HEK293 (cell line): Measurements from ENCODE around the gene STRN4.
A peak's percentile ranks its signal among the peaks of the same experiment; 100 is the strongest.

ENCODE experiments used
- TCF7L2 ChIP-seq: IDR thresholded peaks from 2 replicates; pipeline ENCODE4 v1.6.1; 2011; ENCODE audit warnings: low read depth, mild to moderate bottlenecking, inconsistent platforms, low read length, moderate library complexity, borderline replicate concordance
- YY2 ChIP-seq: fragments of 450-650 bp; formaldehyde crosslinking; IDR thresholded peaks from 2 replicates; pipeline ENCODE4 v1.5.1; 2016; ENCODE audit warnings: missing biosample characterization, missing genetic modification characterization
- ZBTB17 ChIP-seq: fragments of 450-650 bp; formaldehyde crosslinking; IDR thresholded peaks from 2 replicates; pipeline ENCODE4 v1.5.1; 2016; ENCODE audit warnings: missing biosample characterization, missing genetic modification characterization
- ZEB2 ChIP-seq: fragments of 450-650 bp; formaldehyde crosslinking; IDR thresholded peaks from 2 replicates; pipeline ENCODE4 v1.5.1; 2016; ENCODE audit warnings: missing biosample characterization, missing genetic modification characterization
- ZNF169 ChIP-seq: fragments of 450-650 bp; formaldehyde crosslinking; IDR thresholded peaks from 2 replicates; pipeline ENCODE4 v1.5.1; 2016; ENCODE audit warnings: missing biosample characterization, missing genetic modification characterization
- ZNF19 ChIP-seq: fragments of 450-650 bp; formaldehyde crosslinking; IDR thresholded peaks from 2 replicates; pipeline ENCODE4; 2016; ENCODE audit warnings: missing biosample characterization, missing genetic modification characterization, low read depth
- ZNF2 ChIP-seq: fragments of 450-650 bp; formaldehyde crosslinking; IDR thresholded peaks from 2 replicates; pipeline ENCODE4 v1.5.1; 2016; ENCODE audit warnings: missing biosample characterization, missing genetic modification characterization
- ZNF274 ChIP-seq, 2 experiments: fragments of 200-500 bp in 1 of 2; fragments of 450-650 bp in 1 of 2; sonication (Bioruptor generic) in 1 of 2; formaldehyde crosslinking in 1 of 2; IDR thresholded peaks; 2 replicates each; pipeline versions ENCODE4 v1.5.1 to v1.6.1; 2014 to 2016; ENCODE audit warnings: borderline replicate concordance in 1 of 2, inconsistent platforms in 1 of 2, low read length in 1 of 2, missing biosample characterization in 1 of 2, missing genetic modification characterization in 1 of 2
- ZNF350 ChIP-seq: fragments of 450-650 bp; formaldehyde crosslinking; IDR thresholded peaks from 2 replicates; pipeline ENCODE4 v1.5.0; 2017; ENCODE audit warnings: missing biosample characterization, mild to moderate bottlenecking, missing genetic modification characterization
- ZNF416 ChIP-seq: fragments of 450-650 bp; formaldehyde crosslinking; IDR thresholded peaks from 2 replicates; pipeline ENCODE4 v1.5.1; 2016; ENCODE audit warnings: missing biosample characterization, missing genetic modification characterization
- ZNF561 ChIP-seq: fragments of 450-650 bp; IDR thresholded peaks from 2 replicates; pipeline ENCODE4 v1.5.1; 2018; ENCODE audit warnings: missing biosample characterization, missing genetic modification characterization, borderline replicate concordance
- ZNF596 ChIP-seq: fragments of 450-650 bp; IDR thresholded peaks from 2 replicates; pipeline ENCODE4 v1.5.0; 2018; ENCODE audit warnings: missing biosample characterization, mild to moderate bottlenecking, missing genetic modification characterization, moderate library complexity
- ZNF610 ChIP-seq: fragments of 450-650 bp; formaldehyde crosslinking; IDR thresholded peaks from 2 replicates; pipeline ENCODE4 v1.5.1; 2016; ENCODE audit warnings: missing biosample characterization, missing genetic modification characterization, borderline replicate concordance
- ZNF623 ChIP-seq: fragments of 450-650 bp; formaldehyde crosslinking; IDR thresholded peaks from 2 replicates; pipeline ENCODE4 v1.5.1; 2016; ENCODE audit warnings: missing biosample characterization, missing genetic modification characterization
- ZNF664 ChIP-seq: fragments of 450-650 bp; formaldehyde crosslinking; IDR thresholded peaks from 2 replicates; pipeline ENCODE4 v1.5.1; 2016; ENCODE audit warnings: missing biosample characterization, missing genetic modification characterization
- ZNF76 ChIP-seq: fragments of 450-650 bp; formaldehyde crosslinking; IDR thresholded peaks from 2 replicates; pipeline ENCODE4; 2016; ENCODE audit warnings: low read depth, missing biosample characterization, missing genetic modification characterization, borderline replicate concordance
- ZNF768 ChIP-seq: fragments of 450-650 bp; formaldehyde crosslinking; IDR thresholded peaks from 2 replicates; pipeline ENCODE4 v1.5.1; 2018; ENCODE audit warnings: missing biosample characterization, mild to moderate bottlenecking, missing genetic modification characterization
- ZNF777 ChIP-seq: fragments of 450-650 bp; formaldehyde crosslinking; IDR thresholded peaks from 2 replicates; pipeline ENCODE4 v1.5.1; 2017; ENCODE audit warnings: missing biosample characterization, missing genetic modification characterization, borderline replicate concordance
- ZNF843 ChIP-seq: fragments of 450-650 bp; formaldehyde crosslinking; IDR thresholded peaks from 2 replicates; pipeline ENCODE4 v1.5.1; 2016; ENCODE audit warnings: missing biosample characterization, missing genetic modification characterization
- ZSCAN30 ChIP-seq: fragments of 450-650 bp; IDR thresholded peaks from 2 replicates; pipeline ENCODE4 v1.5.1; 2018; ENCODE audit warnings: missing biosample characterization, mild to moderate bottlenecking, missing genetic modification characterization, moderate library complexity
- TF ChIP-seq, protein P1 (sequence below): fragments of 450-650 bp; formaldehyde crosslinking; conservative IDR thresholded peaks from 2 replicates; pipeline ENCODE4 v1.5.1; 2016; ENCODE audit warnings: low read depth, missing biosample characterization, missing genetic modification characterization
- TF ChIP-seq, protein P2 (sequence below): fragments of 450-650 bp; formaldehyde crosslinking; IDR thresholded peaks from 2 replicates; pipeline ENCODE4 v1.5.1; 2016; ENCODE audit warnings: missing biosample characterization, missing genetic modification characterization
- TF ChIP-seq, protein P3 (sequence below): fragments of 450-650 bp; formaldehyde crosslinking; IDR thresholded peaks from 2 replicates; pipeline ENCODE4 v1.5.1; 2016; ENCODE audit warnings: missing biosample characterization, missing genetic modification characterization
- TF ChIP-seq, protein P4 (sequence below): fragments of 450-650 bp; formaldehyde crosslinking; IDR thresholded peaks from 2 replicates; pipeline ENCODE4 v1.5.1; 2017; ENCODE audit warnings: missing biosample characterization, missing genetic modification characterization
- TF ChIP-seq, protein P5 (sequence below): fragments of 450-650 bp; formaldehyde crosslinking; IDR thresholded peaks from 2 replicates; pipeline ENCODE4 v1.5.0; 2017; ENCODE audit warnings: missing biosample characterization, missing genetic modification characterization, borderline replicate concordance

The STRN4 gene

DNA sequence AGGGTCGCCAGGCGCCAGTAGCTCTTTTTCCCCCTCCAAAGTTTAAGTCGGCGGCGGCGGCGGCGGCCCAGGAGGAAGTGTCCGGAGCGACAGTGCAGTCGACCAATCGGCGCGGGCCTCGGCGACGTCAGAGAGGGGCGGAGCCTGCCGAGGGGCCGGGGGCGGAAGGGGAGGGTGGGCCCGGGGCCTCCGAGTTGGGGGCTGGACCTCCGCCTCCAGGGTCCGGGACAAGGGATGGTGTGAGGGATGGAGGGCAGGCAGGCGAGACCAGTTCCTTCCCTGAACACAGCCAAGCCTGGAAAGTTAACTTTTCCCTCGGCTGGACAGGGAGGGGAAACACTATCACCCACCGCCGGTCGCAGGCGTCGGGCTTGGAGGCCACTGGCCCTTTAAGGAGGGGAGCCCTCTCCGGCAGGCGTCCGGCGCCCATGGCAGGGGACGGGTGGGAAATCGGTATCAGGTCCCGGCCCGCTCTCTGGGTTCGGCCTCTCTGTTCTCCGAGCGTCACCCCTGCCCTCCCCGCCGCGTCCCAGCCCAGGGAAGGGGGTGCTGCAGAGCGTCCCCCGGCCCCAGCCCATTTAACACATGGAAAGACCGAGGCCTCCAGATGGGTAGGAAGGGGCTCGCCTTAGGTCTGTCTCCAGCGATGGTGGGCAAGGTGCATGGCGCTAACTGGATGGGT, 29.1 kb downstream of the STRN4 start, which contains the start of gene PRKD2 (continued):
- TF ChIP-seq, protein P1, sequence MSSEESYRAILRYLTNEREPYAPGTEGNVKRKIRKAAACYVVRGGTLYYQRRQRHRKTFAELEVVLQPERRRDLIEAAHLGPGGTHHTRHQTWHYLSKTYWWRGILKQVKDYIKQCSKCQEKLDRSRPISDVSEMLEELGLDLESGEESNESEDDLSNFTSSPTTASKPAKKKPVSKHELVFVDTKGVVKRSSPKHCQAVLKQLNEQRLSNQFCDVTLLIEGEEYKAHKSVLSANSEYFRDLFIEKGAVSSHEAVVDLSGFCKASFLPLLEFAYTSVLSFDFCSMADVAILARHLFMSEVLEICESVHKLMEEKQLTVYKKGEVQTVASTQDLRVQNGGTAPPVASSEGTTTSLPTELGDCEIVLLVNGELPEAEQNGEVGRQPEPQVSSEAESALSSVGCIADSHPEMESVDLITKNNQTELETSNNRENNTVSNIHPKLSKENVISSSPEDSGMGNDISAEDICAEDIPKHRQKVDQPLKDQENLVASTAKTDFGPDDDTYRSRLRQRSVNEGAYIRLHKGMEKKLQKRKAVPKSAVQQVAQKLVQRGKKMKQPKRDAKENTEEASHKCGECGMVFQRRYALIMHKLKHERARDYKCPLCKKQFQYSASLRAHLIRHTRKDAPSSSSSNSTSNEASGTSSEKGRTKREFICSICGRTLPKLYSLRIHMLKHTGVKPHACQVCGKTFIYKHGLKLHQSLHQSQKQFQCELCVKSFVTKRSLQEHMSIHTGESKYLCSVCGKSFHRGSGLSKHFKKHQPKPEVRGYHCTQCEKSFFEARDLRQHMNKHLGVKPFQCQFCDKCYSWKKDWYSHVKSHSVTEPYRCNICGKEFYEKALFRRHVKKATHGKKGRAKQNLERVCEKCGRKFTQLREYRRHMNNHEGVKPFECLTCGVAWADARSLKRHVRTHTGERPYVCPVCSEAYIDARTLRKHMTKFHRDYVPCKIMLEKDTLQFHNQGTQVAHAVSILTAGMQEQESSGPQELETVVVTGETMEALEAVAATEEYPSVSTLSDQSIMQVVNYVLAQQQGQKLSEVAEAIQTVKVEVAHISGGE (tag by site-specific recombination), result peak; percentile 55
- TF ChIP-seq ZNF561 (tag by site-specific recombination) (peak; percentile 90; the same call in 1 of the 2 replicates), ZNF664 (tag by site-specific recombination) (no peak), ZNF843 (tag by site-specific recombination) (0 out of 2 replicates have a peak, but pooled peaks have one; percentile 12), ZNF2 (tag by site-specific recombination) (no peak), ZEB2 (tag by site-specific recombination) (0 out of 2 replicates have a peak, but pooled peaks have one; percentile 23), ZNF596 (tag by site-specific recombination) (no peak), ZNF777 (tag by site-specific recombination) (no peak), ZNF768 (tag by site-specific recombination) (no peak), ZNF416 (tag by site-specific recombination) (no peak), ZBTB17 (tag by site-specific recombination) (0 out of 2 replicates have a peak, but pooled peaks have one; percentile 14), ZNF623 (tag by site-specific recombination) (no peak), YY2 (tag by site-specific recombination) (0 out of 2 replicates have a peak, but pooled peaks have one; percentile 10), ZNF76 (tag by site-specific recombination) (no peak), ZSCAN30 (0 out of 2 replicates have a peak, but pooled peaks have one; percentile 15), TCF7L2 (no peak), ZNF274 (IDR thresholded peaks at IDR 0.05; ENCODE audit: low read length) (no peak), ZNF274 (tag by site-specific recombination; IDR thresholded peaks at IDR 0.05; ENCODE audit: borderline replicate concordance) (no peak), ZNF350 (no peak), ZNF169 (no peak), ZNF610 (tag by site-specific recombination) (no peak), ZNF19 (tag by site-specific recombination) (no peak)
- TF ChIP-seq, protein P2, sequence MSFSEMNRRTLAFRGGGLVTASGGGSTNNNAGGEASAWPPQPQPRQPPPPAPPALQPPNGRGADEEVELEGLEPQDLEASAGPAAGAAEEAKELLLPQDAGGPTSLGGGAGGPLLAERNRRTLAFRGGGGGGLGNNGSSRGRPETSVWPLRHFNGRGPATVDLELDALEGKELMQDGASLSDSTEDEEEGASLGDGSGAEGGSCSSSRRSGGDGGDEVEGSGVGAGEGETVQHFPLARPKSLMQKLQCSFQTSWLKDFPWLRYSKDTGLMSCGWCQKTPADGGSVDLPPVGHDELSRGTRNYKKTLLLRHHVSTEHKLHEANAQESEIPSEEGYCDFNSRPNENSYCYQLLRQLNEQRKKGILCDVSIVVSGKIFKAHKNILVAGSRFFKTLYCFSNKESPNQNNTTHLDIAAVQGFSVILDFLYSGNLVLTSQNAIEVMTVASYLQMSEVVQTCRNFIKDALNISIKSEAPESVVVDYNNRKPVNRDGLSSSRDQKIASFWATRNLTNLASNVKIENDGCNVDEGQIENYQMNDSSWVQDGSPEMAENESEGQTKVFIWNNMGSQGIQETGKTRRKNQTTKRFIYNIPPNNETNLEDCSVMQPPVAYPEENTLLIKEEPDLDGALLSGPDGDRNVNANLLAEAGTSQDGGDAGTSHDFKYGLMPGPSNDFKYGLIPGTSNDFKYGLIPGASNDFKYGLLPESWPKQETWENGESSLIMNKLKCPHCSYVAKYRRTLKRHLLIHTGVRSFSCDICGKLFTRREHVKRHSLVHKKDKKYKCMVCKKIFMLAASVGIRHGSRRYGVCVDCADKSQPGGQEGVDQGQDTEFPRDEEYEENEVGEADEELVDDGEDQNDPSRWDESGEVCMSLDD (tag by site-specific recombination), result peak; percentile 87
- TF ChIP-seq, protein P3, sequence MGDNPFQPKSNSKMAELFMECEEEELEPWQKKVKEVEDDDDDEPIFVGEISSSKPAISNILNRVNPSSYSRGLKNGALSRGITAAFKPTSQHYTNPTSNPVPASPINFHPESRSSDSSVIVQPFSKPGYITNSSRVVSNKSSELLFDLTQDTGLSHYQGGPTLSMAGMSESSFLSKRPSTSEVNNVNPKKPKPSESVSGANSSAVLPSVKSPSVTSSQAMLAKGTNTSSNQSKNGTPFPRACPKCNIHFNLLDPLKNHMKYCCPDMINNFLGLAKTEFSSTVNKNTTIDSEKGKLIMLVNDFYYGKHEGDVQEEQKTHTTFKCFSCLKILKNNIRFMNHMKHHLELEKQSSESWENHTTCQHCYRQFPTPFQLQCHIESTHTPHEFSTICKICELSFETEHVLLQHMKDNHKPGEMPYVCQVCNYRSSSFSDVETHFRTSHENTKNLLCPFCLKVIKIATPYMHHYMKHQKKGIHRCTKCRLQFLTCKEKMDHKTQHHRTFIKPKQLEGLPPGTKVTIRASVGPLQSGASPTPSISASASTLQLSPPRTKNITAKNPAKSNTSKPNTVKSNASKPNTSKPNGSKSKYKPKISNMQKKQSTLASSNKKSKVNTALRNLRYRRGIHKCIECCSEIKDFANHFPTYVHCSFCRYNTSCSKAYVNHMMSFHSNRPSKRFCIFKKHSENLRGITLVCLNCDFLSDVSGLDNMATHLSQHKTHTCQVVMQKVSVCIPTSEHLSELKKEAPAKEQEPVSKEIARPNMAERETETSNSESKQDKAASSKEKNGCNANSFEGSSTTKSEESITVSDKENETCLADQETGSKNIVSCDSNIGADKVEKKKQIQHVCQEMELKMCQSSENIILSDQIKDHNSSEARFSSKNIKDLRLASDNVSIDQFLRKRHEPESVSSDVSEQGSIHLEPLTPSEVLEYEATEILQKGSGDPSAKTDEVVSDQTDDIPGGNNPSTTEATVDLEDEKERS (tag by site-specific recombination), result no peak
- TF ChIP-seq, protein P4, sequence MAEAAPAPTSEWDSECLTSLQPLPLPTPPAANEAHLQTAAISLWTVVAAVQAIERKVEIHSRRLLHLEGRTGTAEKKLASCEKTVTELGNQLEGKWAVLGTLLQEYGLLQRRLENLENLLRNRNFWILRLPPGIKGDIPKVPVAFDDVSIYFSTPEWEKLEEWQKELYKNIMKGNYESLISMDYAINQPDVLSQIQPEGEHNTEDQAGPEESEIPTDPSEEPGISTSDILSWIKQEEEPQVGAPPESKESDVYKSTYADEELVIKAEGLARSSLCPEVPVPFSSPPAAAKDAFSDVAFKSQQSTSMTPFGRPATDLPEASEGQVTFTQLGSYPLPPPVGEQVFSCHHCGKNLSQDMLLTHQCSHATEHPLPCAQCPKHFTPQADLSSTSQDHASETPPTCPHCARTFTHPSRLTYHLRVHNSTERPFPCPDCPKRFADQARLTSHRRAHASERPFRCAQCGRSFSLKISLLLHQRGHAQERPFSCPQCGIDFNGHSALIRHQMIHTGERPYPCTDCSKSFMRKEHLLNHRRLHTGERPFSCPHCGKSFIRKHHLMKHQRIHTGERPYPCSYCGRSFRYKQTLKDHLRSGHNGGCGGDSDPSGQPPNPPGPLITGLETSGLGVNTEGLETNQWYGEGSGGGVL (tag by site-specific recombination), result peak; percentile 96
- TF ChIP-seq, protein P5, sequence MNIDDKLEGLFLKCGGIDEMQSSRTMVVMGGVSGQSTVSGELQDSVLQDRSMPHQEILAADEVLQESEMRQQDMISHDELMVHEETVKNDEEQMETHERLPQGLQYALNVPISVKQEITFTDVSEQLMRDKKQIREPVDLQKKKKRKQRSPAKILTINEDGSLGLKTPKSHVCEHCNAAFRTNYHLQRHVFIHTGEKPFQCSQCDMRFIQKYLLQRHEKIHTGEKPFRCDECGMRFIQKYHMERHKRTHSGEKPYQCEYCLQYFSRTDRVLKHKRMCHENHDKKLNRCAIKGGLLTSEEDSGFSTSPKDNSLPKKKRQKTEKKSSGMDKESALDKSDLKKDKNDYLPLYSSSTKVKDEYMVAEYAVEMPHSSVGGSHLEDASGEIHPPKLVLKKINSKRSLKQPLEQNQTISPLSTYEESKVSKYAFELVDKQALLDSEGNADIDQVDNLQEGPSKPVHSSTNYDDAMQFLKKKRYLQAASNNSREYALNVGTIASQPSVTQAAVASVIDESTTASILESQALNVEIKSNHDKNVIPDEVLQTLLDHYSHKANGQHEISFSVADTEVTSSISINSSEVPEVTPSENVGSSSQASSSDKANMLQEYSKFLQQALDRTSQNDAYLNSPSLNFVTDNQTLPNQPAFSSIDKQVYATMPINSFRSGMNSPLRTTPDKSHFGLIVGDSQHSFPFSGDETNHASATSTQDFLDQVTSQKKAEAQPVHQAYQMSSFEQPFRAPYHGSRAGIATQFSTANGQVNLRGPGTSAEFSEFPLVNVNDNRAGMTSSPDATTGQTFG (tag by site-specific recombination), result no peak
